Stimulated activated memory B cell treated with anti-CD40 and anti-IgM and Interleukin-4, amounts not matched to agents 10 μg/mL and 1 μg/mL and 100 μg/mL, for 72 hours (primary cell): ENCODE measurements around the gene BORCS8.

Source experiments
- ATAC-seq: fragments of 150-1000 bp; cut with Tn5 transposase; 2 replicates; pipeline ENCODE4 v1.10.0; 2021
- H3K27ac Mint-ChIP-seq: one replicate; pipeline ENCODE4 v1.8.0; 2022; ENCODE audit warnings: mild to moderate bottlenecking, mixed read lengths
- H3K27me3 Mint-ChIP-seq: one replicate; pipeline ENCODE4 v1.8.0; 2022; ENCODE audit warnings: mixed read lengths
- H3K36me3 Mint-ChIP-seq: one replicate; pipeline ENCODE4 v1.8.0; 2022; ENCODE audit warnings: mixed read lengths
- H3K4me1 Mint-ChIP-seq: one replicate; pipeline ENCODE4 v1.8.0; 2022; ENCODE audit warnings: mixed read lengths
- H3K4me3 Mint-ChIP-seq: one replicate; pipeline ENCODE4 v1.8.0; 2022; ENCODE audit warnings: mild to moderate bottlenecking, moderate library complexity, mixed read lengths
- H3K9me3 Mint-ChIP-seq: one replicate; pipeline ENCODE4 v1.8.0; 2022; ENCODE audit warnings: mixed read lengths

The BORCS8 gene

GRCh38 chr19:19205416-19206410 lies 13.8 kb upstream of the BORCS8 start:
- Mint-ChIP-seq H3K4me1 (peaks cover 50% of the 10 kb centered on the region), H3K9me3 (peaks cover 9% of the 10 kb centered on the region), H3K36me3 (no peaks in the 10 kb centered on the region), H3K27ac (no peak overlapping the region), H3K27me3 (peaks cover 46% of the 10 kb centered on the region), H3K4me3 (no peak overlapping the region)
- no peak for ATAC-seq

- H3K27me3 Mint-ChIP-seq: peaks cover 31% of the 10 kb centered on the region
- H3K9me3 Mint-ChIP-seq: peaks cover 9% of the 10 kb centered on the region
- peak overlapping the region; percentile 17 for H3K27ac Mint-ChIP-seq
- peak overlapping the region; percentile 89 for H3K4me3 Mint-ChIP-seq
- no peak for ATAC-seq
- H3K4me1 Mint-ChIP-seq: peaks cover 53% of the 10 kb centered on the region
- H3K36me3 Mint-ChIP-seq: peaks cover 5% of the 10 kb centered on the region
These were observed 12.2 kb upstream of the BORCS8 start for GRCh38 chr19:19204181-19204580.

GRCh38 chr19:19203012-19203856 lies 11.3 kb upstream of the BORCS8 start, which contains the start of gene NR2C2AP:
NR2C2AP (minus strand) TSS chr19:19203414; CDS start chr19:19203060, 354 bp downstream.
- Mint-ChIP-seq H3K27me3 (peaks cover 29% of the 10 kb centered on the region), H3K4me3 (peak within 1 kb of the TSS; percentile 89), H3K4me1 (peaks cover 58% of the 10 kb centered on the region), H3K9me3 (peaks cover 9% of the 10 kb centered on the region), H3K27ac (peak within 1 kb of the TSS; percentile 91), H3K36me3 (peaks cover 14% of the 10 kb centered on the region)
- peak; percentile 90 for ATAC-seq

- peak; percentile 1 for ATAC-seq
- Mint-ChIP-seq H3K4me3 (peak overlapping the region; percentile 89), H3K27me3 (peaks cover 26% of the 10 kb centered on the region), H3K9me3 (peaks cover 7% of the 10 kb centered on the region), H3K27ac (peak overlapping the region; percentile 91), H3K36me3 (peaks cover 19% of the 10 kb centered on the region), H3K4me1 (peaks cover 57% of the 10 kb centered on the region)
These were observed 10.7 kb upstream of the BORCS8 start for GRCh38 chr19:19202707-19203011.

GRCh38 chr19:19201697-19202630 lies 10.0 kb upstream of the BORCS8 start:
- no peaks in the 10 kb centered on the region for H3K9me3 Mint-ChIP-seq
- H3K27ac Mint-ChIP-seq: peak overlapping the region; percentile 91
- H3K4me3 Mint-ChIP-seq: peak overlapping the region; percentile 89
- peaks cover 50% of the 10 kb centered on the region for H3K4me1 Mint-ChIP-seq
- no peak for ATAC-seq
- peaks cover 21% of the 10 kb centered on the region for H3K36me3 Mint-ChIP-seq
- peaks cover 19% of the 10 kb centered on the region for H3K27me3 Mint-ChIP-seq

- ATAC-seq: no peak
- H3K4me3 Mint-ChIP-seq: peak overlapping the region; percentile 89
- no peaks in the 10 kb centered on the region for H3K9me3 Mint-ChIP-seq
- H3K4me1 Mint-ChIP-seq: peaks cover 51% of the 10 kb centered on the region
- peaks cover 34% of the 10 kb centered on the region for H3K36me3 Mint-ChIP-seq
- H3K27ac Mint-ChIP-seq: peak overlapping the region; percentile 96
- no peaks in the 10 kb centered on the region for H3K27me3 Mint-ChIP-seq
These were observed 2.0 kb upstream of the BORCS8 start for GRCh38 chr19:19193926-19194325.

- peaks cover 33% of the 10 kb centered on the region for H3K36me3 Mint-ChIP-seq
- H3K4me1 Mint-ChIP-seq: peaks cover 52% of the 10 kb centered on the region
- H3K9me3 Mint-ChIP-seq: no peaks in the 10 kb centered on the region
- H3K27me3 Mint-ChIP-seq: no peaks in the 10 kb centered on the region
- ATAC-seq: peak; percentile 25
- H3K4me3 Mint-ChIP-seq: peak overlapping the region; percentile 89
- peak overlapping the region; percentile 96 for H3K27ac Mint-ChIP-seq
These were observed 1.0 kb upstream of the BORCS8 start for GRCh38 chr19:19192910-19193423.

- Mint-ChIP-seq H3K4me3 (peak overlapping the region; percentile 89), H3K9me3 (no peaks in the 10 kb centered on the region), H3K27ac (peak overlapping the region; percentile 96), H3K27me3 (no peaks in the 10 kb centered on the region), H3K4me1 (peaks cover 55% of the 10 kb centered on the region), H3K36me3 (peaks cover 30% of the 10 kb centered on the region)
- ATAC-seq: no peak
These were observed 229 bp downstream of the BORCS8 start for GRCh38 chr19:19191768-19192077.

GRCh38 chr19:19186742-19187141 lies 5.2 kb downstream of the BORCS8 start:
- peak overlapping the region; percentile 11 for H3K27ac Mint-ChIP-seq
- peaks cover 35% of the 10 kb centered on the region for H3K36me3 Mint-ChIP-seq
- no peaks in the 10 kb centered on the region for H3K27me3 Mint-ChIP-seq
- no peak overlapping the region for H3K4me3 Mint-ChIP-seq
- peaks cover 58% of the 10 kb centered on the region for H3K4me1 Mint-ChIP-seq
- ATAC-seq: no peak
- peaks cover 3% of the 10 kb centered on the region for H3K9me3 Mint-ChIP-seq

GRCh38 chr19:19185853-19186740 lies 5.9 kb downstream of the BORCS8 start:
- Mint-ChIP-seq H3K4me3 (no peak overlapping the region), H3K4me1 (peaks cover 52% of the 10 kb centered on the region), H3K27me3 (no peaks in the 10 kb centered on the region), H3K9me3 (peaks cover 3% of the 10 kb centered on the region), H3K27ac (peak overlapping the region; percentile 11), H3K36me3 (peaks cover 40% of the 10 kb centered on the region)
- ATAC-seq: no peak

GRCh38 chr19:19181488-19181998 lies 10.4 kb downstream of the BORCS8 start:
- no peak for ATAC-seq
- peaks cover 23% of the 10 kb centered on the region for H3K4me1 Mint-ChIP-seq
- no peak overlapping the region for H3K4me3 Mint-ChIP-seq
- H3K36me3 Mint-ChIP-seq: peaks cover 55% of the 10 kb centered on the region
- no peaks in the 10 kb centered on the region for H3K27me3 Mint-ChIP-seq
- peaks cover 3% of the 10 kb centered on the region for H3K9me3 Mint-ChIP-seq
- H3K27ac Mint-ChIP-seq: no peak overlapping the region

- H3K27ac Mint-ChIP-seq: no peak overlapping the region
- no peak overlapping the region for H3K4me3 Mint-ChIP-seq
- no peaks in the 10 kb centered on the region for H3K27me3 Mint-ChIP-seq
- peaks cover 56% of the 10 kb centered on the region for H3K36me3 Mint-ChIP-seq
- H3K9me3 Mint-ChIP-seq: no peaks in the 10 kb centered on the region
- no peak for ATAC-seq
- H3K4me1 Mint-ChIP-seq: peaks cover 15% of the 10 kb centered on the region
These were observed 12.2 kb downstream of the BORCS8 start for GRCh38 chr19:19179548-19180441.

- H3K36me3 Mint-ChIP-seq: peaks cover 57% of the 10 kb centered on the region
- no peak overlapping the region for H3K4me3 Mint-ChIP-seq
- H3K9me3 Mint-ChIP-seq: no peaks in the 10 kb centered on the region
- H3K4me1 Mint-ChIP-seq: peaks cover 6% of the 10 kb centered on the region
- peaks cover 1% of the 10 kb centered on the region for H3K27me3 Mint-ChIP-seq
- H3K27ac Mint-ChIP-seq: no peak overlapping the region
- no peak for ATAC-seq
These were observed 15.0 kb downstream of the BORCS8 start for GRCh38 chr19:19176950-19177349.
